Naive thymus-derived CD8-positive, alpha-beta T cell (primary cell): ENCODE data around the gene SPDYE1. TPM values are rescaled to one million over a fixed set of nuclear protein-coding genes. Genes with fewer than 3 reads are reported as not detected.
A peak's percentile ranks its signal among the peaks of the same experiment; 100 is the strongest.
"Not testable (repeated sequence)": the region's sequence is repeated elsewhere in the genome, so short reads cannot be mapped to it uniquely, and the experiment has no call there.

Experiments used
- ATAC-seq, 2 donors: fragments of 150-1000 bp; cut with Tn5 transposase in 1 of 2; sonication (Bioruptor Pico), chemical (Tn5 transposase) in 1 of 2; 1 replicate in 1 of 2; 2 replicates in 1 of 2; pipeline ENCODE4 v1.10.0; 2021; ENCODE audit warnings: mild to moderate bottlenecking in 2 of 2, moderate library complexity in 2 of 2
- POLR2A ChIA-PET: fragments of 350-600 bp; sonication (Branson Sonifier 250); formaldehyde crosslinking; loops from one replicate; lab custom pipeline; 2021; ENCODE audit warnings: antibody characterized with exemption; lab: Charles Lee
- DNase-seq, 10 donors: peaks; one replicate each; pipeline versions ENCODE4 v3.0.0 to v3.0.0-alpha.2; 2020 to 2022
- H3K27ac Mint-ChIP-seq, 10 donors: one replicate each; pipeline ENCODE4 v1.8.0; 2020 to 2022; ENCODE audit warnings: mild to moderate bottlenecking in 10 of 10, mixed read lengths in 10 of 10, moderate library complexity in 4 of 10, inconsistent platforms in 1 of 10
- H3K27me3 Mint-ChIP-seq, 5 donors: one replicate each; pipeline ENCODE4 v1.8.0; 2021 to 2022; ENCODE audit warnings: mixed read lengths in 5 of 5
- H3K36me3 Mint-ChIP-seq, 3 donors: one replicate each; pipeline ENCODE4 v1.8.0; 2020 to 2022; ENCODE audit warnings: mixed read lengths in 3 of 3, mild to moderate bottlenecking in 2 of 3, inconsistent platforms in 1 of 3
- H3K4me1 Mint-ChIP-seq, 4 donors: one replicate each; pipeline ENCODE4 v1.8.0; 2021 to 2022; ENCODE audit warnings: mixed read lengths in 4 of 4
- H3K4me3 Mint-ChIP-seq, 10 donors: one replicate each; pipeline ENCODE4 v1.8.0; 2020 to 2022; ENCODE audit warnings: mild to moderate bottlenecking in 10 of 10, mixed read lengths in 10 of 10, moderate library complexity in 6 of 10, inconsistent platforms in 1 of 10
- H3K9me3 Mint-ChIP-seq, 9 donors: one replicate each; pipeline ENCODE4 v1.8.0; 2020 to 2022; ENCODE audit warnings: mixed read lengths in 9 of 9, mild to moderate bottlenecking in 3 of 9, inconsistent platforms in 1 of 9, moderate library complexity in 1 of 9
- polyA plus RNA-seq, 3 donors: library from polyadenylated mRNA; unstranded; fragments of 300-500 nt; fragmentation: Illumina TruSeq; gene quantifications; one replicate each; pipeline ENCODE4 v1.2.3, GENCODE V29; 2021
- total RNA-seq, 8 experiments: library from RNA in 2 of 8; stranded (reverse) in 2 of 8; gene quantifications; one replicate each; pipeline ENCODE4 v1.2.3 and lab custom pipeline; 2021 to 2026

SPDYE1 gene
- total and polyA plus RNA-seq, 5 experiments from 2014 or later = 0.12 to 0.14 TPM; not detected in 3

DNA sequence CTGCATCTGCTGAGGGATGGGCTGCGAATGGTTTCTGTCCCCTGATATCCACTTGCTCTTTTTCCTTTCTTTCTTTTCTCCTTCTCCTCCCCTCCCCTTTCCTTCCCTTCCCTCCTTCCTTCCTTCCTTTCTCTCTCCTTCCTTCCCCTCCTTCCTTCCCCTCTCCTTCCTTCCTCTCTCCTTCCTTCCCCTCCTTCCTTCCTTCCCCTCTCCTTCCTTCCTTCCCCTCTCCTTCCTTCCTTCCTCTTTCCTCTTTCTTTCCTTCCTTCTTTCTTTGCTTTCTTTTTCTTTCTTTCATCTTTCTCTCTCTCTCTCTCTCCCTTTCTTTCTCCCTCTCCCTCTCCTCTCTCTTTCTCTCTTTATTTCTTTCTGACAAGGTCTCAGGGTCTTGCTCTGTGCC is 20.2 kb upstream of the SPDYE1 start:
- ATAC-seq (no peak), DNase-seq (no peak)
- Mint-ChIP-seq H3K4me1 (peaks cover 0 to 5% (median 0%) of the 10 kb centered on the region in 4 donors), H3K9me3 (no peaks in the 10 kb centered on the region), H3K27me3 (no peaks in the 10 kb centered on the region), H3K4me3 (no peak overlapping the region), H3K27ac (no peak overlapping the region), H3K36me3 (peaks cover 0 to 2% (median 0%) of the 10 kb centered on the region in 3 donors)
- POLR2A ChIA-PET = no interaction called here

- H3K36me3 Mint-ChIP-seq, H3K9me3 Mint-ChIP-seq, POLR2A ChIA-PET, H3K27ac Mint-ChIP-seq, ATAC-seq, H3K4me1 Mint-ChIP-seq, H3K27me3 Mint-ChIP-seq, DNase-seq, H3K4me3 Mint-ChIP-seq: not testable (repeated sequence)
Measured at GRCh38 chr7:43978102-43978501, 19.6 kb upstream of the SPDYE1 start.

- H3K27me3 Mint-ChIP-seq, DNase-seq, H3K4me3 Mint-ChIP-seq, H3K36me3 Mint-ChIP-seq, H3K9me3 Mint-ChIP-seq, POLR2A ChIA-PET, ATAC-seq, H3K4me1 Mint-ChIP-seq: not testable (repeated sequence)
- peak overlapping the region in 1 of 10 donors; percentile 60 for H3K27ac Mint-ChIP-seq
Measured at GRCh38 chr7:43982848-43983247, 14.8 kb upstream of the SPDYE1 start.

DNA sequence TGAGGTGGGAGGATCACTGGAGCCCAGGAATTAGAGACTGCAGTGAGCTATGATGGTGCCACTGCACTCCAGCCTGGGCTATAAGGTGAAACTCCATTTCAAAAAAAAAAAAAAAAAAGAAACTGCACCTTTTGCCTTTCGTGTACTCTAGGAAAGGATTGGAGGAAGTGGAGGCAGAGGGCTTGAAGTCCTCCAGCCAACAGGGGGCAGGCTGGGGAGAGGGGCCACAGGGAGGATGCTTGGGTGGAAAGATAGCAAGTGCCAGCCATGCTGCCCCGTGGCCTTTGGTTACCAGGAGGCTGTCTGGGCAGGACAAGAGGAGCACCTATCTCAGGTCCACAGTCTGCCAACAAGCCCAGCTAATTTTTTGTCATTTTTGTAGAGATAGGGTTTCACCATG is 14.0 kb upstream of the SPDYE1 start:
- H3K27me3 Mint-ChIP-seq, ATAC-seq, DNase-seq, H3K27ac Mint-ChIP-seq, H3K4me3 Mint-ChIP-seq, H3K4me1 Mint-ChIP-seq, POLR2A ChIA-PET, H3K36me3 Mint-ChIP-seq, H3K9me3 Mint-ChIP-seq: not testable (repeated sequence)

- POLR2A ChIA-PET, H3K27me3 Mint-ChIP-seq, H3K4me1 Mint-ChIP-seq, H3K9me3 Mint-ChIP-seq, H3K36me3 Mint-ChIP-seq: not testable (repeated sequence)
- DNase-seq (peak in 9 of 10 donors; percentile 31 to 92 (median 74)), ATAC-seq (peak; percentile 84 to 88)
- Mint-ChIP-seq H3K4me3 (peak overlapping the region in 7 of 10 donors; percentile 34 to 61 (median 45)), H3K27ac (peak overlapping the region in 4 of 10 donors; percentile 29 to 82 (median 68))
Measured at GRCh38 chr7:43985904-43986864, 11.5 kb upstream of the SPDYE1 start.

DNA sequence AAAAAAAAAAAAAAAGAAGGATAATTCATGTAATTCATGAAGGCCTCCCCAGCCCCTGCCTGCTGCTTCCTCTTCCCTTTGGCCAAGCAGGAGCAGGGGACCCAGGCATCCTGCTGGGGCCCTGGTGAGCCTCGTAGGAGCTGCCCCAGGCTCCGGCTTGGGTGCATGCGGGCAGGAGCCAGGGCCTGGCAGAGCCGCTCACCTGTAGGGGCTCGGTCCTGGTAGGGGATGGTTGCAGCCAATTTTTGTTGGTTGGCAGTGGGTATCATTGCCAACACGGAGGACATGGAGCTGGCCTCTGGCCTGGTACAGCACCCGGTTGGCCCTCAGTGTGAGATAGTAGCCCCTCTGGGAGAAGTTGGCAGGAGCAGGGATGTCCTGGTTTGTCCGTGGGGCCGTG is 10.2 kb upstream of the SPDYE1 start:
- POLR2A ChIA-PET = not testable (repeated sequence)

DNA sequence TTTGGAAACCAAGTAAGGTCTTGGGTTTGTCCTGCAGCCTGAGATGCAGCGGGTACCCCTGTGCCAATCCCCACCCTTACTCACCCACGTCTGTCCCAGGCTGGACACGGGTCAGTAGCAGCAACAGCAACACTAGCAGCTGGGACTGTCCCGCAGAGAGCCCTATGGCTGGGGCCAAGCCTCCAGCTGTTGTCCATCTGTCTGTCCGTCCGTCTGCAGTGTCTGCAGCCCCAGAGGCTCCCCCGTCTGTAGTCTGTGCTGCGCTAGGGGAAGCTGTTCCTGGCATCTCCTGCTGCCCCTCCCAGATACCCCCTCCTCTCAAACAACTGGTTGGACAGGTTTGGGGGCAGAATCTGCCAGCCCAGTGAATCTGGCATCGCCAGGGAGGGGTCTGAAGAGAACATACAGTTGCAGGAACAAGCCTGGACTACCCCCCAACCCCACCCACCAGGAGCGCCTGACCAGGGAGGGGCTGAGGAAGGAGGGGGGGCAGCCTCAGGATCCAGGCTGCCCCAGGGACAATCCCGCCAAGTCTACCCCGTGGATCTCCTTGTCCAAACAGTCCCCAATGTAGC is 7.6 kb upstream of the SPDYE1 start:
- DNase-seq, POLR2A ChIA-PET, H3K36me3 Mint-ChIP-seq, H3K27me3 Mint-ChIP-seq, H3K4me1 Mint-ChIP-seq, H3K4me3 Mint-ChIP-seq, ATAC-seq, H3K9me3 Mint-ChIP-seq, H3K27ac Mint-ChIP-seq: not testable (repeated sequence)

More for the DNA sequence above, 10.2 kb upstream of the SPDYE1 start:
- not testable (repeated sequence) for H3K36me3 Mint-ChIP-seq, H3K4me1 Mint-ChIP-seq, H3K9me3 Mint-ChIP-seq, DNase-seq, ATAC-seq, H3K27me3 Mint-ChIP-seq, H3K4me3 Mint-ChIP-seq
- H3K27ac Mint-ChIP-seq = peak overlapping the region in 2 of 10 donors; percentile 5 to 11

- ATAC-seq, H3K4me1 Mint-ChIP-seq, DNase-seq, H3K27me3 Mint-ChIP-seq, H3K4me3 Mint-ChIP-seq, H3K9me3 Mint-ChIP-seq, H3K27ac Mint-ChIP-seq, POLR2A ChIA-PET, H3K36me3 Mint-ChIP-seq: not testable (repeated sequence)
Measured at GRCh38 chr7:43990829-43991228, 6.9 kb upstream of the SPDYE1 start.

- POLR2A ChIA-PET, DNase-seq, ATAC-seq, H3K4me1 Mint-ChIP-seq, H3K27ac Mint-ChIP-seq, H3K27me3 Mint-ChIP-seq, H3K4me3 Mint-ChIP-seq, H3K36me3 Mint-ChIP-seq, H3K9me3 Mint-ChIP-seq: not testable (repeated sequence)
Measured at GRCh38 chr7:43992896-43993295, 4.8 kb upstream of the SPDYE1 start.

DNA sequence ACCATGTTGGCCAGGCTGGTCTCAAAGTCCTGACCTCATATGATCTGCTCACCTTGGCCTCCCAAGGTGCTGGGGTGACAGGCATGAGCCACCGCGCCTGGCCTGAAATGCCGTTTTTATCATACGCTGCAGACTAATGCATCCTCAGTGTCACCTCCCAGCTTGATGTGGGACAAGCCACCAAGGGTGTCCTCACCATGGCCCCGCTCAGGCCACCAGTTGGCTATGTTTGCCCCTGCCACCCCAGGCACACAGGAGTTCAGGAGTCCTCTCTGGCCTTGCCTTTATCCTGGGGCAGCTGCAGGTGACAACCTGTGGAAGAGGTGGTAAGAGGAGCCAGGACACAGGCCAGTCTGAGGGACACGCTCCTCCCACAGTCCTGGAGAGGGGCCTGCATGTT is 3.0 kb upstream of the SPDYE1 start:
- not testable (repeated sequence) for DNase-seq, H3K4me3 Mint-ChIP-seq, H3K27ac Mint-ChIP-seq, H3K27me3 Mint-ChIP-seq, H3K4me1 Mint-ChIP-seq, ATAC-seq, H3K36me3 Mint-ChIP-seq, H3K9me3 Mint-ChIP-seq
- POLR2A ChIA-PET = interaction anchor here (0.7 kb wide), 1 partner anchor 71 kb away, joined by 9 read pairs; the partner anchor contains the start of gene PGAM2

- H3K27ac Mint-ChIP-seq, H3K9me3 Mint-ChIP-seq, DNase-seq, H3K4me3 Mint-ChIP-seq, H3K4me1 Mint-ChIP-seq, H3K27me3 Mint-ChIP-seq, POLR2A ChIA-PET, ATAC-seq: not testable (repeated sequence)
- H3K36me3 Mint-ChIP-seq = peaks cover 0 to 33% (median 3%) of the 10 kb centered on the region in 3 donors
Measured at GRCh38 chr7:44012081-44012480, 14.4 kb downstream of the SPDYE1 start.

GRCh38 chr7:44015090-44015489 is 17.4 kb downstream of the SPDYE1 start:
- Mint-ChIP-seq H3K36me3 (peaks cover 0 to 20% (median 0%) of the 10 kb centered on the region in 3 donors), H3K4me1 (peaks cover 0 to 14% (median 8%) of the 10 kb centered on the region in 4 donors), H3K4me3 (peak overlapping the region in 1 of 10 donors; percentile 36)
- H3K9me3 Mint-ChIP-seq, H3K27me3 Mint-ChIP-seq, POLR2A ChIA-PET, ATAC-seq, H3K27ac Mint-ChIP-seq, DNase-seq: not testable (repeated sequence)
